GM18909 (cell line): Measurements from ENCODE around the gene EID2.

Source experiments
- ATAC-seq: cut with Tn5 transposase; IDR thresholded peaks from one replicate; pipeline ENCODE4 v1.9.1; 2021; ENCODE audit warnings: mild to moderate bottlenecking; ENCODE audit not compliant: unreplicated experiment, poor library complexity

EID2 gene

GRCh38 chr19:39540333-39540673 is 342 bp upstream of the EID2 start:
- no peak for ATAC-seq

GRCh38 chr19:39539165-39539517 is 820 bp downstream of the EID2 start:
- ATAC-seq, result no peak

- ATAC-seq, result no peak
These were observed 6.2 kb downstream of the EID2 start for GRCh38 chr19:39533791-39534190.

- ATAC-seq, result no peak
These were observed 6.9 kb downstream of the EID2 start for GRCh38 chr19:39533003-39533512.

GRCh38 chr19:39532233-39533002 is 7.5 kb downstream of the EID2 start, which contains the start of gene EID2B:
Gene EID2B, minus strand, starts transcription at chr19:39532852. Its CDS starts 50 bp downstream, at chr19:39532802.
- ATAC-seq, result peak; percentile 82

GRCh38 chr19:39531834-39532232 is 8.1 kb downstream of the EID2 start:
- no peak for ATAC-seq

GRCh38 chr19:39525205-39525604 is 14.8 kb downstream of the EID2 start:
- no peak for ATAC-seq

- no peak for ATAC-seq
These were observed 15.5 kb downstream of the EID2 start for GRCh38 chr19:39524495-39524894.

- ATAC-seq, result no peak
These were observed 19.1 kb downstream of the EID2 start for GRCh38 chr19:39520541-39521484.

- no peak for ATAC-seq
These were observed 21.0 kb downstream of the EID2 start for GRCh38 chr19:39518975-39519374.

- ATAC-seq, result no peak
These were observed 21.5 kb downstream of the EID2 start for GRCh38 chr19:39518458-39518857.

GRCh38 chr19:39517432-39517831 is 22.5 kb downstream of the EID2 start:
- no peak for ATAC-seq

GRCh38 chr19:39516270-39516669 is 23.7 kb downstream of the EID2 start:
- no peak for ATAC-seq

GRCh38 chr19:39515551-39516191 is 24.3 kb downstream of the EID2 start:
- ATAC-seq, result no peak

GRCh38 chr19:39514840-39515550 is 25.0 kb downstream of the EID2 start, which contains the start of gene SELENOV:
Gene SELENOV, plus strand, starts transcription at chr19:39515139. Its CDS starts 74 bp downstream, at chr19:39515213.
- no peak for ATAC-seq

- ATAC-seq, result no peak
These were observed 27.0 kb downstream of the EID2 start for GRCh38 chr19:39512988-39513387.

- no peak for ATAC-seq
These were observed 30.7 kb downstream of the EID2 start for GRCh38 chr19:39509233-39509632.

- no peak for ATAC-seq
These were observed 31.3 kb downstream of the EID2 start for GRCh38 chr19:39508629-39509028.

- ATAC-seq, result no peak
These were observed 32.1 kb downstream of the EID2 start for GRCh38 chr19:39507715-39508364.
